Measurements from ENCODE around the gene PYGL. TPM values are rescaled to one million over a fixed set of nuclear protein-coding genes. Genes with fewer than 3 reads are reported as not detected.

PYGL gene
- total and polyA plus RNA-seq, 3 experiments from 2014 or later = 0.44 to 0.81 TPM; not detected in 1

GRCh38 chr14:50887476-50887875, 56.8 kb downstream of the PYGL start:
- H3K9me3 ChIP-seq (ENCODE audit: low read length) = no peaks in the 10 kb centered on the region
- CTCF ChIA-PET = no interaction called here
- no peaks in the 10 kb centered on the region for H3K4me1 ChIP-seq (ENCODE audit: insufficient read depth, low read length)
- Mint-ChIP-seq H3K4me3 (no peak overlapping the region), H3K27ac (no peak overlapping the region), H3K27me3 (peaks cover 6 to 36% of the 10 kb centered on the region in 2 donors), H3K4me1 (no peaks in the 10 kb centered on the region), H3K9me3 (no peaks in the 10 kb centered on the region), H3K36me3 (peaks cover 0 to 2% (median 0%) of the 10 kb centered on the region in 3 donors)
- H3K36me3 ChIP-seq (ENCODE audit: insufficient read depth, low read length) = no peaks in the 10 kb centered on the region
- H3K27ac ChIP-seq (ENCODE audit: low read depth, low read length) = no peak overlapping the region
- no peak for DNase-seq
- H3K27me3 ChIP-seq (ENCODE audit: insufficient read depth, low read length, poor library complexity, severe bottlenecking) = peaks cover 6% of the 10 kb centered on the region
- H3K4me3 ChIP-seq (ENCODE audit: low read length) = no peak overlapping the region
- POLR2A ChIA-PET = no interaction called here

- ChIA-PET CTCF (interaction anchor here (1.5 kb wide), 1 partner anchor 24 kb away, joined by 3 read pairs; no protein-coding TSS in a partner anchor), POLR2A (no interaction called here)
- DNase-seq = no peak
- Histone ChIP-seq H3K27ac (ENCODE audit: low read depth, low read length) (no peak overlapping the region), H3K4me3 (ENCODE audit: low read length) (no peak overlapping the region), H3K27me3 (ENCODE audit: insufficient read depth, low read length, poor library complexity, severe bottlenecking) (peaks cover 6% of the 10 kb centered on the region), H3K9me3 (ENCODE audit: low read length) (no peaks in the 10 kb centered on the region), H3K4me1 (ENCODE audit: insufficient read depth, low read length) (no peaks in the 10 kb centered on the region), H3K36me3 (ENCODE audit: insufficient read depth, low read length) (no peaks in the 10 kb centered on the region)
- Mint-ChIP-seq H3K27me3 (peaks cover 11 to 41% of the 10 kb centered on the region in 2 donors), H3K4me3 (no peak overlapping the region), H3K4me1 (no peaks in the 10 kb centered on the region), H3K27ac (no peak overlapping the region), H3K36me3 (no peaks in the 10 kb centered on the region), H3K9me3 (no peaks in the 10 kb centered on the region)
Measured at GRCh38 chr14:50883827-50884197, 60.5 kb downstream of the PYGL start.

- peaks cover 8 to 39% of the 10 kb centered on the region in 2 donors for H3K27me3 Mint-ChIP-seq
- H3K4me1 Mint-ChIP-seq = no peaks in the 10 kb centered on the region
- CTCF ChIA-PET = interaction anchor here (1.5 kb wide), 1 partner anchor 23 kb away, joined by 3 read pairs; no protein-coding TSS in a partner anchor
Measured at GRCh38 chr14:50882932-50883826, 61.1 kb downstream of the PYGL start.

GRCh38 chr14:50875359-50876070, 68.8 kb downstream of the PYGL start:
- no peaks in the 10 kb centered on the region for H3K36me3 ChIP-seq (ENCODE audit: insufficient read depth, low read length)
- ChIA-PET POLR2A (interaction anchor here (1.4 kb wide), 1 partner anchor 15 kb away, joined by 3 read pairs; no protein-coding TSS in a partner anchor), CTCF (interaction anchor here (1.5 to 1.9 kb wide), 2 partner anchors 15 to 275 kb away, joined by 3 to 11 read pairs; no protein-coding TSS in a partner anchor)
- peaks cover 15% of the 10 kb centered on the region for H3K4me1 ChIP-seq (ENCODE audit: insufficient read depth, low read length)
- Mint-ChIP-seq H3K4me1 (peaks cover 24 to 38% (median 26%) of the 10 kb centered on the region in 3 donors), H3K27ac (no peak overlapping the region), H3K9me3 (no peaks in the 10 kb centered on the region), H3K27me3 (peaks cover 37 to 38% of the 10 kb centered on the region in 2 donors), H3K36me3 (no peaks in the 10 kb centered on the region), H3K4me3 (peak overlapping the region in 6 of 7 donors; percentile 5 to 61 (median 34))
- H3K9me3 ChIP-seq (ENCODE audit: low read length) = no peaks in the 10 kb centered on the region
- H3K27me3 ChIP-seq (ENCODE audit: insufficient read depth, low read length, poor library complexity, severe bottlenecking) = peaks cover 24% of the 10 kb centered on the region
- H3K4me3 ChIP-seq (ENCODE audit: low read length) = no peak overlapping the region
- H3K27ac ChIP-seq (ENCODE audit: low read depth, low read length) = no peak overlapping the region
- peak; percentile 14 to 72 (median 50) for DNase-seq

More at GRCh38 chr14:50882932-50883826, 61.1 kb downstream of the PYGL start:
- peak overlapping the region in 1 of 8 donors; percentile 18 for H3K27ac Mint-ChIP-seq
- no peaks in the 10 kb centered on the region for H3K9me3 ChIP-seq (ENCODE audit: low read length)
- no peaks in the 10 kb centered on the region for H3K36me3 ChIP-seq (ENCODE audit: insufficient read depth, low read length)
- no peaks in the 10 kb centered on the region for H3K36me3 Mint-ChIP-seq
- POLR2A ChIA-PET = no interaction called here
- no peak overlapping the region for H3K4me3 ChIP-seq (ENCODE audit: low read length)
- H3K9me3 Mint-ChIP-seq = no peaks in the 10 kb centered on the region
- DNase-seq = no peak
- no peaks in the 10 kb centered on the region for H3K4me1 ChIP-seq (ENCODE audit: insufficient read depth, low read length)
- no peak overlapping the region for H3K4me3 Mint-ChIP-seq
- H3K27me3 ChIP-seq (ENCODE audit: insufficient read depth, low read length, poor library complexity, severe bottlenecking) = peaks cover 6% of the 10 kb centered on the region
- no peak overlapping the region for H3K27ac ChIP-seq (ENCODE audit: low read depth, low read length)

- Histone ChIP-seq H3K4me1 (ENCODE audit: insufficient read depth, low read length) (peaks cover 15% of the 10 kb centered on the region), H3K4me3 (ENCODE audit: low read length) (no peak overlapping the region), H3K27ac (ENCODE audit: low read depth, low read length) (no peak overlapping the region), H3K36me3 (ENCODE audit: insufficient read depth, low read length) (no peaks in the 10 kb centered on the region), H3K9me3 (ENCODE audit: low read length) (no peaks in the 10 kb centered on the region), H3K27me3 (ENCODE audit: insufficient read depth, low read length, poor library complexity, severe bottlenecking) (peaks cover 29% of the 10 kb centered on the region)
- peaks cover 24 to 38% (median 26%) of the 10 kb centered on the region in 3 donors for H3K4me1 Mint-ChIP-seq
- H3K27ac Mint-ChIP-seq = peak overlapping the region in 1 of 8 donors; percentile 34
- H3K36me3 Mint-ChIP-seq = no peaks in the 10 kb centered on the region
- no peaks in the 10 kb centered on the region for H3K9me3 Mint-ChIP-seq
- POLR2A ChIA-PET = interaction anchor here (1.4 kb wide), 1 partner anchor 14 kb away, joined by 3 read pairs; no protein-coding TSS in a partner anchor
- peaks cover 41 to 45% of the 10 kb centered on the region in 2 donors for H3K27me3 Mint-ChIP-seq
- H3K4me3 Mint-ChIP-seq = peak overlapping the region in 5 of 7 donors; percentile 5 to 45 (median 32)
- CTCF ChIA-PET = interaction anchor here (1.5 to 1.9 kb wide), 2 partner anchors 14 to 274 kb away, joined by 3 to 11 read pairs; no protein-coding TSS in a partner anchor
- no peak for DNase-seq
Measured at GRCh38 chr14:50874757-50875156, 69.5 kb downstream of the PYGL start.

- H3K4me3 Mint-ChIP-seq = peak within 1 kb of the TSS in 3 of 7 donors; percentile 8 to 35 (median 8)
- H3K9me3 ChIP-seq (ENCODE audit: low read length) = no peaks in the 10 kb centered on the region
- ChIA-PET CTCF (interaction anchor here (1.2 to 1.3 kb wide), 2 partner anchors 12 to 94 kb away, joined by 3 to 5 read pairs; no protein-coding TSS in a partner anchor), POLR2A (no interaction called here)
- no peaks in the 10 kb centered on the region for H3K36me3 ChIP-seq (ENCODE audit: insufficient read depth, low read length)
- H3K27ac Mint-ChIP-seq = peak within 1 kb of the TSS in 2 of 8 donors; percentile 23 to 34
- peak in 1 of 5 donors; percentile 5 for DNase-seq
- no peak within 1 kb of the TSS for H3K4me3 ChIP-seq (ENCODE audit: low read length)
- H3K4me1 Mint-ChIP-seq = peaks cover 24 to 38% (median 26%) of the 10 kb centered on the region in 3 donors
- H3K9me3 Mint-ChIP-seq = no peaks in the 10 kb centered on the region
- H3K27me3 Mint-ChIP-seq = peaks cover 57 to 65% of the 10 kb centered on the region in 2 donors
- H3K27ac ChIP-seq (ENCODE audit: low read depth, low read length) = no peak within 1 kb of the TSS
- H3K4me1 ChIP-seq (ENCODE audit: insufficient read depth, low read length) = peaks cover 15% of the 10 kb centered on the region
- peaks cover 29% of the 10 kb centered on the region for H3K27me3 ChIP-seq (ENCODE audit: insufficient read depth, low read length, poor library complexity, severe bottlenecking)
- no peaks in the 10 kb centered on the region for H3K36me3 Mint-ChIP-seq
Measured at GRCh38 chr14:50871914-50872732, 72.2 kb downstream of the PYGL start, which contains the start of gene ABHD12B. Gene ABHD12B, plus strand, starts transcription at chr14:50872053. Its CDS starts 122 bp downstream, at chr14:50872175.

- Histone ChIP-seq H3K4me3 (ENCODE audit: low read length) (no peak overlapping the region), H3K27me3 (ENCODE audit: insufficient read depth, low read length, poor library complexity, severe bottlenecking) (peaks cover 29% of the 10 kb centered on the region), H3K9me3 (ENCODE audit: low read length) (no peaks in the 10 kb centered on the region), H3K27ac (ENCODE audit: low read depth, low read length) (no peak overlapping the region), H3K4me1 (ENCODE audit: insufficient read depth, low read length) (peaks cover 15% of the 10 kb centered on the region), H3K36me3 (ENCODE audit: insufficient read depth, low read length) (no peaks in the 10 kb centered on the region)
- Mint-ChIP-seq H3K9me3 (no peaks in the 10 kb centered on the region), H3K4me1 (peaks cover 22 to 38% (median 25%) of the 10 kb centered on the region in 3 donors), H3K4me3 (peak overlapping the region in 3 of 7 donors; percentile 8 to 35 (median 8)), H3K27me3 (peaks cover 57 to 73% of the 10 kb centered on the region in 2 donors), H3K36me3 (no peaks in the 10 kb centered on the region), H3K27ac (peak overlapping the region in 1 of 8 donors; percentile 34)
- POLR2A ChIA-PET = interaction anchor here (0.7 kb wide), 1 partner anchor 11 kb away, joined by 4 read pairs; no protein-coding TSS in a partner anchor
- CTCF ChIA-PET = interaction anchor here (1.2 to 1.3 kb wide), 2 partner anchors 11 to 93 kb away, joined by 3 to 5 read pairs; no protein-coding TSS in a partner anchor
- DNase-seq = no peak
Measured at GRCh38 chr14:50871228-50871627, 73.1 kb downstream of the PYGL start.

All from CD8-positive, alpha-beta memory T cell (primary cell).